Measurements from ENCODE around the gene HDAC9. TPM values are rescaled to one million over a fixed set of nuclear protein-coding genes. Genes with fewer than 3 reads are reported as not detected.

Gene HDAC9
- total RNA-seq, 1 experiment from 2014 or later = 7.7 TPM

GRCh38 chr7:18901351-18901750, 405.8 kb downstream of the HDAC9 start:
- no peak overlapping the region for H2AK5ac ChIP-seq (ENCODE audit: insufficient read length, low read length)
- H4K91ac ChIP-seq (ENCODE audit: insufficient read length, low read depth, low read length) = no peak overlapping the region
- Mint-ChIP-seq H3K27me3 (ENCODE audit: low read depth) (no peaks in the 10 kb centered on the region), H3K4me1 (peaks cover 0 to 2% of the 10 kb centered on the region in 2 experiments; a peak in 2 of 4 replicates), H3K27ac (no peak overlapping the region), H3K9me3 (no peaks in the 10 kb centered on the region), H3K36me3 (ENCODE audit: insufficient read depth in 1 of 3, low read depth in 3 of 3) (no peaks in the 10 kb centered on the region), H3K4me3 (no peak overlapping the region)
- no peaks in the 10 kb centered on the region; the same call in 1 of the 2 replicates for H3K4me1 ChIP-seq (ENCODE audit: insufficient read depth, low read length)
- no peak overlapping the region for H3T11ph ChIP-seq (ENCODE audit: low read length)
- H2BK120ac ChIP-seq (ENCODE audit: low read depth, low read length, poor library complexity, severe bottlenecking) = no peak overlapping the region
- no peak overlapping the region for H3K14ac ChIP-seq (ENCODE audit: insufficient read depth, low read length)
- H4K5ac ChIP-seq (ENCODE audit: insufficient read length, low read depth, low read length) = no peak overlapping the region
- no peak overlapping the region for H2BK15ac ChIP-seq (ENCODE audit: low read depth, low read length)
- no peaks in the 10 kb centered on the region for H3K79me2 ChIP-seq (ENCODE audit: insufficient read depth, low read length)
- no CpG with 5 or more reads among the region's 3 CpGs for whole genome bisulfite sequencing (ENCODE audit: extremely low coverage, insufficient read length, low lambda C conversion rate)
- H4K20me1 ChIP-seq (ENCODE audit: control insufficient read depth, insufficient read depth, insufficient read length) = no peaks in the 10 kb centered on the region
- H3K4ac ChIP-seq (ENCODE audit: low read depth, low read length) = no peak overlapping the region
- no peak overlapping the region for H2BK20ac ChIP-seq (ENCODE audit: low read depth, low read length, poor library complexity, severe bottlenecking)
- no peak overlapping the region for H3K9ac ChIP-seq (ENCODE audit: extremely low read depth, insufficient read length, low read length)
- no peaks in the 10 kb centered on the region for H3K79me1 ChIP-seq (ENCODE audit: insufficient read depth, low read depth, low read length, poor library complexity, severe bottlenecking)
- H2AFZ ChIP-seq (ENCODE audit: low read length) = no peak overlapping the region
- no peak overlapping the region for H3K4me2 ChIP-seq (ENCODE audit: insufficient read depth, insufficient read length, low read length)
- TF ChIP-seq CTCF (conservative IDR thresholded peaks at IDR 0.05) = no peak
- no peaks in the 10 kb centered on the region for H3K9me3 ChIP-seq (ENCODE audit: control insufficient read depth, low read depth, low read length)
- H3K18ac ChIP-seq (ENCODE audit: insufficient read length, low read depth, low read length) = no peak overlapping the region
- H3K23ac ChIP-seq (ENCODE audit: insufficient read length, low read depth, low read length) = no peak overlapping the region
- H3K27me3 ChIP-seq (ENCODE audit: insufficient read depth, low read length) = no peaks in the 10 kb centered on the region
- no peak overlapping the region for H3K27ac ChIP-seq (ENCODE audit: insufficient read length, low read depth, low read length)
- H4K8ac ChIP-seq (replicated peaks; ENCODE audit: insufficient read length, low read depth, low read length) = no peak overlapping the region
- no peak overlapping the region for H3K56ac ChIP-seq (ENCODE audit: insufficient read length, low read depth, low read length)
- no peaks in the 10 kb centered on the region for H3K23me2 ChIP-seq (ENCODE audit: insufficient read length, low read depth, low read length, poor library complexity, severe bottlenecking)
- DNase-seq = no peak
- H2BK5ac ChIP-seq (ENCODE audit: insufficient read length, low read length) = no peak overlapping the region
- H2BK12ac ChIP-seq (ENCODE audit: insufficient read length, low read depth, low read length) = no peak overlapping the region

All from H9 (cell line).